ENCODE measurements around the gene SCML1. TPM values are rescaled to one million over a fixed set of nuclear protein-coding genes. Genes with fewer than 3 reads are reported as not detected.

Gene SCML1
- total and polyA plus RNA-seq, 2 of the 8 experiments (the other 6 are each of a cell fraction or from before 2014, with no cell fraction given): 2.2 to 2.5 TPM

DNA sequence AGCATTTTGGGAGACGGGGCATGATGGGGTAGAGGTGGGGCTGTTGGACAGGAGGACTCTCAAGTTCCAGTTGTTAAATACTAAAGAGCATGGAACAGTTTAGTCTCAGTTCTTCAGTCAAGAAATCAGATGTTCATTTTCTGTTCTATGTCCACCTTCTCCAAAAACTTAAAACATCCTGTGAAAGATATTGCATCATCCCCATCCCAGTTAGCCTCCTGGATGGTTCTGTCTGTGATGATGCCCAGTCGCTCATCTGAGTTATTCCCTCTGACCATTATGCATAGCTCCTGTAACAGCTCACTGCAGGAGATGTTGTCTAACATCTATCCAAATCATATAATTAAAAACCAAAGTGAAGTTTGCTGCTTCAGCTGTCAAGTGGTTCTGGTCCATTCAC, 32.1 kb upstream of the SCML1 start:
- Histone ChIP-seq H3K56ac (replicated peaks; ENCODE audit: insufficient read length, low read depth, low read length) (no peak overlapping the region), H2BK20ac (ENCODE audit: low read length) (no peak overlapping the region), H2BK15ac (ENCODE audit: low read length) (no peak overlapping the region), H3K79me1 (ENCODE audit: low read depth, low read length) (no peaks in the 10 kb centered on the region), H4K5ac (ENCODE audit: insufficient read length, low read depth, low read length) (no peak overlapping the region), H3K9me3 (ENCODE audit: insufficient read depth in 2 of 2, low read depth in 1 of 2, low read length in 1 of 2) (no peaks in the 10 kb centered on the region), H4K20me1 (replicated peaks in 1 of 2; ENCODE audit: control insufficient read depth in 1 of 2, insufficient read depth in 2 of 2, low read length in 2 of 2) (no peaks in the 10 kb centered on the region), H4K8ac (ENCODE audit: extremely low read depth, insufficient read depth, low read length) (no peak overlapping the region), H3K18ac (ENCODE audit: extremely low read depth, low read length) (no peak overlapping the region), H3K27me3 (replicated peaks in 1 of 4; ENCODE audit: control insufficient read depth in 3 of 4, extremely low read depth in 1 of 4, insufficient read depth in 3 of 4, low read length in 3 of 4) (no peaks in the 10 kb centered on the region), H3K23me2 (ENCODE audit: low read depth, low read length) (no peaks in the 10 kb centered on the region), H3K4me3 (ENCODE audit: extremely low read depth in 1 of 4, insufficient read depth in 2 of 4, low read depth in 3 of 4, low read length in 4 of 4) (no peak overlapping the region), H3K4ac (replicated peaks; ENCODE audit: insufficient read length, low read depth, low read length) (no peak overlapping the region), H3K27ac (ENCODE audit: low read depth, low read length) (no peak overlapping the region), H4K91ac (replicated peaks; ENCODE audit: insufficient read length, low read length) (no peak overlapping the region), H3K4me1 (replicated peaks in 1 of 4; ENCODE audit: control insufficient read depth in 3 of 4, insufficient read depth in 4 of 4, low read length in 3 of 4) (no peaks in the 10 kb centered on the region), H2AFZ (ENCODE audit: low read length) (no peak overlapping the region), H2BK120ac (replicated peaks; ENCODE audit: low read depth, low read length) (no peak overlapping the region), H3K36me3 (ENCODE audit: control insufficient read depth in 2 of 4, insufficient read depth in 4 of 4, low read length in 3 of 4) (no peaks in the 10 kb centered on the region), H3K14ac (ENCODE audit: insufficient read length) (no peak overlapping the region), H3K79me2 (ENCODE audit: control insufficient read depth in 1 of 2, insufficient read depth in 2 of 2, low read length in 2 of 2) (no peaks in the 10 kb centered on the region), H2AK5ac (ENCODE audit: low read depth, low read length) (no peak overlapping the region), H2BK5ac (ENCODE audit: low read depth, low read length) (no peak overlapping the region), H3K9ac (replicated peaks in 1 of 4; ENCODE audit: extremely low read depth in 1 of 4, low read depth in 3 of 4, low read length in 3 of 4) (no peak overlapping the region), H3K4me2 (ENCODE audit: insufficient read depth in 1 of 2, low read depth in 2 of 2, low read length in 2 of 2) (no peak overlapping the region), H3K23ac (ENCODE audit: insufficient read length) (no peak overlapping the region), H2BK12ac (ENCODE audit: low read depth, low read length) (no peak overlapping the region)
- ChIA-PET POLR2A (ENCODE audit: partially characterized antibody) (no interaction called here), CTCF (ENCODE audit: partially characterized antibody) (no interaction called here)
- FAIRE-seq: no peak
- WGBS, 2 experiments (ENCODE audit: extremely low coverage in 1 of 2, insufficient coverage in 1 of 2, insufficient read length in 1 of 2, insufficient replicate concordance in 2 of 2, low coverage in 1 of 2, low lambda C conversion rate in 2 of 2, missing lambda C conversion rate in 1 of 2): 100% methylated on average over 2 of the region's 2 CpGs; no CpG with 5 or more reads in 1 of the 2 experiments
- DNase-seq (ENCODE audit: low read depth in 1 of 2, low spot score in 2 of 2): no peak
- TF ChIP-seq CBX8 (IDR thresholded peaks at IDR 0.05; ENCODE audit: borderline replicate concordance, low read depth, low read length) (no peak), RNF2 (IDR thresholded peaks at IDR 0.05; ENCODE audit: borderline replicate concordance, low read depth, low read length, missing control alignments, poor library complexity, severe bottlenecking) (no peak), ATF3 (IDR thresholded peaks at IDR 0.05; ENCODE audit: insufficient read depth, low read depth, low read length) (no peak), NRF1 (IDR thresholded peaks at IDR 0.05; ENCODE audit: low read depth, low read length) (no peak), PHF8 (conservative IDR thresholded peaks at IDR 0.05; ENCODE audit: low read depth, low read length) (no peak), HDAC2 (IDR thresholded peaks at IDR 0.05; ENCODE audit: borderline replicate concordance in 1 of 2, low read depth in 2 of 2, low read length in 2 of 2) (no peak), CTBP2 (IDR thresholded peaks at IDR 0.05; ENCODE audit: borderline replicate concordance, insufficient read depth, insufficient read length, low read length) (no peak), RAD21 (IDR thresholded peaks at IDR 0.05 in 1 of 2, conservative IDR thresholded peaks at IDR 0.05 in 1 of 2; ENCODE audit: low read depth in 2 of 2, low read length in 2 of 2) (no peak), KDM4A (IDR thresholded peaks at IDR 0.05; ENCODE audit: low read depth, low read length, severe bottlenecking) (no peak), HDAC6 (IDR thresholded peaks at IDR 0.05; ENCODE audit: low read depth, low read length) (no peak)
- TF ChIP-seq, protein P1, sequence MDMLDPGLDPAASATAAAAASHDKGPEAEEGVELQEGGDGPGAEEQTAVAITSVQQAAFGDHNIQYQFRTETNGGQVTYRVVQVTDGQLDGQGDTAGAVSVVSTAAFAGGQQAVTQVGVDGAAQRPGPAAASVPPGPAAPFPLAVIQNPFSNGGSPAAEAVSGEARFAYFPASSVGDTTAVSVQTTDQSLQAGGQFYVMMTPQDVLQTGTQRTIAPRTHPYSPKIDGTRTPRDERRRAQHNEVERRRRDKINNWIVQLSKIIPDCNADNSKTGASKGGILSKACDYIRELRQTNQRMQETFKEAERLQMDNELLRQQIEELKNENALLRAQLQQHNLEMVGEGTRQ (IDR thresholded peaks at IDR 0.05; ENCODE audit: low read length): no peak
